Activated T-cell treated with anti-CD3 and anti-CD28 coated beads, Interleukin-2, amount 50 U/mL, for 4 hours (primary cell): ENCODE results near the gene MAP1LC3B2. TPM values are rescaled to one million over a fixed set of nuclear protein-coding genes. Genes with fewer than 3 reads are reported as not detected.

Experiments used
- ATAC-seq, 2 donors: fragments of 200-7000 bp; cut with Tn5 transposase; one replicate each; pipeline ENCODE4 v1.10.0; 2021
- DNase-seq: peaks from one replicate; pipeline ENCODE4 v3.0.0-alpha.2; 2020
- H3K27me3 Mint-ChIP-seq: one replicate; pipeline ENCODE4 v1.8.0; 2021; ENCODE audit warnings: low read depth, mixed read lengths
- H3K36me3 Mint-ChIP-seq: one replicate; pipeline ENCODE4 v1.8.0; 2022; ENCODE audit warnings: mixed read lengths; ENCODE audit not compliant: insufficient read depth
- H3K4me1 Mint-ChIP-seq: one replicate; pipeline ENCODE4 v1.8.0; 2021; ENCODE audit warnings: low read depth, mixed read lengths
- H3K4me3 Mint-ChIP-seq: one replicate; pipeline ENCODE4 v1.8.0; 2021; ENCODE audit warnings: mild to moderate bottlenecking, moderate library complexity, mixed read lengths
- H3K9me3 Mint-ChIP-seq: one replicate; pipeline ENCODE4 v1.8.0; 2021; ENCODE audit warnings: mixed read lengths
- total RNA-seq, 3 donors: library from RNA; stranded (reverse); gene quantifications; one replicate each; pipeline ENCODE4 v1.2.1, GENCODE V29; 2021

MAP1LC3B2 gene
- total RNA-seq, 3 donors from 2014 or later: 1.1 to 1.5 TPM; not detected in 1

DNA sequence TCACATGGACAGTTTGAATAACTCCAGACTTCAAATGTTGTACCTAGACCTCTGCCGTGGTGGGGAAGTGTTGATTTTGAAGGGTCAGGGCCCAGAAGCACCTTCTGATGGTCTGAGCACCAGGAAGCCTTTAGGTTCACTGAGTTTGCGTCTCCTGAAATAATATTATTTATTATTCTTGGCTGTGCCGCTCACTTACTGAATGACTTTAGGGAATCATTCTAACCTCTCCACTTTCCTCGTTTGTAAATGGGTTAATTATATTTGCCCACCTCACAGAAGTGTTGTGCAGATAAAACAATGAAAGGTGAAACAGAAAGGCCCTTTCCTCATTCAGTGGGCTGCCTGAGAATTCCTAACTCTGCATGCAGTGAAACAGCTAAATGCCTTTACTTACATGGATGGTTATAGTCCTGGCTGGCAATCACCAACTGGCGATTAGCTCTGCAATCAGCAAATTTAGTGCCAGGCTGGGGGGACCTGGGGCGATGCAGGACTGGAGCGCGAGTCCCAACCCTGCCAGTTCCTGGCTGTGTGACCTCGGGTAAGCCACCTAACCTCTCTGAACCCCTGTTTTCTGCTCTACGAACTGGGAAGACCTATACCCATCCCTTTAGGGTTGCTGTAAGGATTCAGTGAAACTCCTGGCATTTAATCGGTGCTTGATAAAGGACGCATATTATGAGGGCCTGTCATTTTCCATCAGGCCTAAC lies 57.5 kb downstream of the MAP1LC3B2 start:
- Mint-ChIP-seq H3K4me3 (no peak overlapping the region), H3K27me3 (no peaks in the 10 kb centered on the region), H3K4me1 (no peaks in the 10 kb centered on the region), H3K36me3 (no peaks in the 10 kb centered on the region), H3K9me3 (no peaks in the 10 kb centered on the region)
- ATAC-seq (no peak), DNase-seq (no peak)

DNA sequence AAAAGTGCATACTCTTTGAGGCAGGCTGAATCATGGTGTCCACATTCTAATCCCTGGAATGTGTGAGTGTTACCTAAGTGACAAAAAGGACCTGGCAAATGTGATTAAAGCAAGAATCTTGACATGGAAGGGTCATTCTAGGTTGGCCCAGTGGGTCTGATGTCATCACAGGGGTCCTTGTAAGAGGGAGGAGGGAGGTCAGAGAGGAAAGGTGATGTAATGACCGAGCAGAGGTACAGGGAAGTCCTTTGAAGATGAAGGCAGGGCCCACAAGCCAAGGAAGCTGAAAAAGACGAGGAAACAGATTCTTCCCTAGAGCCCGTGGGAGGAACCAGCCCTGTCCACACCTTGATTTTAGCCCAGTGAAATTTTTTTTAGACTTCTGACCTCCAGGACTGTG lies 60.1 kb downstream of the MAP1LC3B2 start:
- Mint-ChIP-seq H3K9me3 (peaks cover 16% of the 10 kb centered on the region), H3K27me3 (peaks cover 5% of the 10 kb centered on the region), H3K4me3 (no peak overlapping the region), H3K4me1 (no peaks in the 10 kb centered on the region), H3K36me3 (no peaks in the 10 kb centered on the region)
- DNase-seq (no peak), ATAC-seq (no peak)

DNA sequence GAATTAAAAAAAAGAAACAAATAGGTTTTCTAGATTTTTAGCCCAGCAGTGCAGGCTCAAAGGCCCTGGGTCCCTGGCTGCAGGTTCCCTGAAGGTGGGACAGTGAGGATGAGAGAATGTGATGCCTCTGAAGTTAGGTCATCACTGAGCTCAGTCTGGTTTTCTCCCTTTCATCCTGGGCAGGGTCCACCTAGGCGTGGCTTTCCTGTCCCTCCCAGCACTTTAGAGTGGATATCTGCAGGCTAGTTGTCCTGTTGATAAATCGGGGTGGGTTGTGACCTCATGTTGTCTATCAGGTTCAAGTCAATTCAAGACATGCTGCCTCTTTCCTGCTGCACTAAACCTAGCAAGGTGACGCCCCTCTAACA lies 60.9 kb downstream of the MAP1LC3B2 start:
- Mint-ChIP-seq H3K4me1 (no peaks in the 10 kb centered on the region), H3K9me3 (peaks cover 16% of the 10 kb centered on the region), H3K36me3 (no peaks in the 10 kb centered on the region), H3K27me3 (peaks cover 6% of the 10 kb centered on the region), H3K4me3 (no peak overlapping the region)
- DNase-seq: no peak
- ATAC-seq: no peak

DNA sequence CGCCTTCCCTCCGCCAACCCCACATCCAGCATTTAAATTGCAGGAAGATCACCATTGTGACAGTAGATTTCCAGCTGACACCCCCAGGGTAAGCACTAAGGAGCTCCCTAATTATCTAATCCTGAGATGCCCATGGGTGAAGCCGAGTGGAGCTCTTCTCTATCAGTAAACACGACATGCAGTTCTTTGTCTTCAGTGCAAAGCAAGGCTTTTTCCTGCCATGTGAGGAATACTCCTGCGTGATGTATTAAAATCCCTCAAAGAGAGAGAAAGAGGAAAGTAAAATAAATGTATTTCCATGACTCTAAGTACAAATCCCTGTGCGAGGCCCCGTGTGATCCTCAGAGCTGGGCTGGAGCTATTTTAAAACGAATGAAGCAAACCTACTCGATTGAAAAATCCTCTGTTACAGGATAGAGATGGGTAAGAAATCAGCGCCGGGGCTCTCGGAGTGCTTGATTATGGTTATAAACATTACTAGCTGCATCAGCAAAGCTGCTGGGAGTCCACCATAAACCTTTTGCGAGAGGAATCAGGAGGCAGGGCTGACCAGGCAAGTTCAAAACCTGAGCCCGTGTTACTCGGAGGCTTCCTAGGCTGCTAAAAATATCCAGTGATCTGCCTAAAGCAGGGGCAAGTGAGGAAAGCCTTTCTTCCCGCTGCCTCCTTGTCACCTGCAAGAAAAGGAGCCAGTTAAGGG lies 61.5 kb downstream of the MAP1LC3B2 start:
- Mint-ChIP-seq H3K9me3 (peaks cover 16% of the 10 kb centered on the region), H3K4me3 (no peak overlapping the region), H3K36me3 (no peaks in the 10 kb centered on the region), H3K4me1 (no peaks in the 10 kb centered on the region), H3K27me3 (peaks cover 6% of the 10 kb centered on the region)
- DNase-seq (no peak), ATAC-seq (no peak)

DNA sequence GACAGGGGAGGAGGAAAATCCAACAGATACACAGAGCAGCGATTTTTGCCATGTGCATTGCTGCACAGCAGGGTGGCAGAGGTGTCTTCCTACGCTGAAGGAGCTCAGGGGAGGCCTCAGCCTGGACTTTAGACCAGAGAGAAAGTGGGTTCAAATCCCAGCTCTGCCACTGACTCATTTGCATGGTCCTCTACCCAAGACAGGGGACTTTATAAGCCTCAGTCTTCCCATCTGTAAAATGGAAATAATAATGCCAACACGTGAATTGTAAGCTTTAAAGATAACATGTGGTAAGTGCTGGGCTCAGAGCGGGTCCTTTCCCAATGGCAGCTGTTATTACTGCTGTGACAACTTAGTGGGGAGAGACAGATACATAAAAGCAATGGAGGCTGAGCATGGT lies 62.0 kb downstream of the MAP1LC3B2 start:
- DNase-seq (no peak), ATAC-seq (no peak)
- Mint-ChIP-seq H3K9me3 (peaks cover 16% of the 10 kb centered on the region), H3K4me1 (no peaks in the 10 kb centered on the region), H3K36me3 (no peaks in the 10 kb centered on the region), H3K27me3 (peaks cover 6% of the 10 kb centered on the region), H3K4me3 (no peak overlapping the region)

DNA sequence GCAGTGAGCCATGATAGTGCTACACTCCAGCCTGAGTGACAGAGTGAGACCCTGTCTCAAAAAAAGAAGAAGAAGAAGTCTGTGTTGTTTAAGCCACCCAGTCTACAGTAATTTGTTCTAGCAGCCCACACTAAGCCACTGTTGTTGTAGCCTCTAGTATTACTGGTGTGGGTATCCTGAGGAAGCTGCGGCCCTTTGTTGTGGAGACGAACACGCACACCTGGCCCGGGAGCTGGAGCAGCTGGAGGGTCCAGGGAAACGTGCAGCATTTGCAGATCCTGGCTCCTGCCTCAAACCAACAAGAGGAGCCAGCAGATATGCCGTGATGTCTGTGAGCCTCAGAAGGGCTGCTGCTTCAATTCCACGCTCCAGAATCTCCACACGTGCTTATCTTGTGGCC lies 65.3 kb downstream of the MAP1LC3B2 start:
- no peak for DNase-seq
- Mint-ChIP-seq H3K27me3 (peaks cover 11% of the 10 kb centered on the region), H3K36me3 (no peaks in the 10 kb centered on the region), H3K9me3 (peaks cover 16% of the 10 kb centered on the region), H3K4me1 (no peaks in the 10 kb centered on the region), H3K4me3 (no peak overlapping the region)
- ATAC-seq: no peak

DNA sequence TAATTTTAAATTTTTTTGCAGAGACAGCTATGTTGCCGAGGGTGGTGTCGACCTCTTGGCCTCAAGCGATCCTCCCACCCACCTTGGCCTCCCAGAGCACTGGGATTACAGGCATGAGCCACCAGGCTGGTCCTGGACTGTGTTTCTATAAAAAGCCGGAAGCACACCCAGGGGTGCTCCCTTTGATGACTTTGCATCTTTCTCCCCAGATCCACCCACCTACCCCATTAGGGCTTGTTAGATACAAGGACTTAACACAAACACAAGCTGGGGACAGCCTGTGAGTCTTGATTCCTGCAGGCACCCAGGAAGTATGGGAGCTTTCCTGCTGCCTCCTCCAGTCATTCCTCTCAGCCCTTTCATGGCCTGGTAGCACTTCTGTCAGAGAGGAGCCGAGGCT lies 67.0 kb downstream of the MAP1LC3B2 start:
- Mint-ChIP-seq H3K9me3 (peaks cover 16% of the 10 kb centered on the region), H3K36me3 (no peaks in the 10 kb centered on the region), H3K4me1 (no peaks in the 10 kb centered on the region), H3K4me3 (no peak overlapping the region), H3K27me3 (peaks cover 11% of the 10 kb centered on the region)
- DNase-seq: no peak
- ATAC-seq: no peak

Other genes with a start within 250 kb of the MAP1LC3B2 start
- 10 to 100 TPM; 44.0 to 45.0 (median 44.3) TPM for gene SPRING1, start 178.7 kb downstream of the MAP1LC3B2 start, total RNA-seq
- gene RNFT2, start 178.9 kb downstream of the MAP1LC3B2 start, total RNA-seq: 10 to 100 TPM in 1 of 3 donors, 1 to 10 TPM in 2; 7.4 to 10.5 (median 8.3) TPM